GM12878 (cell line): ENCODE results near the gene ASIC4. TPM values are rescaled to one million over a fixed set of nuclear protein-coding genes. Genes with fewer than 3 reads are reported as not detected.

ENCODE experiments used
- ATAC-seq: fragments of 200-7000 bp; cut with Tn5 transposase; 3 replicates; pipeline ENCODE4 v1.9.1; 2020; ENCODE audit warnings: mild to moderate bottlenecking, moderate library complexity
- BruUV-seq: library from RNA; stranded (reverse); fragments of 400-500 nt; replicated peaks from 2 replicates; lab custom pipeline; 2021; lab: Mats Ljungman, UMichigan
- CTCF ChIA-PET: fragments of 300-600 bp; sonication (Branson Sonifier 250); formaldehyde crosslinking; extraction: SDS; loops from one replicate; lab custom pipeline; 2021; ENCODE audit warnings: inconsistent platforms; lab: Yijun Ruan, JAX
- POLR2A ChIA-PET: fragments of 350-600 bp; formaldehyde crosslinking; extraction: SDS; loops from one replicate; lab custom pipeline; 2021; ENCODE audit warnings: inconsistent platforms; lab: Charles Lee
- RAD21 ChIA-PET: fragments of 300-600 bp; sonication (Branson Sonifier 250); formaldehyde crosslinking; loops from one replicate; lab custom pipeline; 2023; ENCODE audit warnings: antibody characterized with exemption; ENCODE audit not compliant: unreplicated experiment; lab: Charles Lee
- SMC1A ChIA-PET: fragments of 300-600 bp; sonication (Branson Sonifier 250); formaldehyde crosslinking; loops from one replicate; lab custom pipeline; 2023; ENCODE audit not compliant: unreplicated experiment, uncharacterized antibody; lab: Charles Lee
- DNase-seq: peaks from one replicate; pipeline ENCODE4 v3.0.0-alpha.2; 2011; ENCODE audit warnings: low read depth, low spot score
- FAIRE-seq: peaks from 3 replicates; lab custom pipeline; 2011; peaks lifted over from hg19 to GRCh38; lab: Jason Lieb, UNC
- H2AFZ ChIP-seq: 2 replicates; pipeline ENCODE4 v1.6.0; 2011; ENCODE audit warnings: low read depth, low read length, control low read depth; ENCODE audit not compliant: control insufficient read depth
- H3K27ac ChIP-seq: 2 replicates; pipeline ENCODE4 v1.5.1; 2011; ENCODE audit warnings: control low read depth; ENCODE audit not compliant: control insufficient read depth, insufficient read depth
- H3K27me3 ChIP-seq, 2 experiments: replicated peaks in 1 of 2; 2 replicates each; pipeline versions ENCODE4 v1.6.0 to v1.6.1; 2011; ENCODE audit warnings: low read length in 1 of 2; ENCODE audit not compliant: control insufficient read depth in 2 of 2, insufficient read depth in 2 of 2
- H3K36me3 ChIP-seq, 2 experiments: 2 replicates each; pipeline ENCODE4 v1.5.1; 2011; ENCODE audit warnings: low read length in 1 of 2; ENCODE audit not compliant: control insufficient read depth in 2 of 2, insufficient read depth in 2 of 2
- H3K4me1 ChIP-seq: 2 replicates; pipeline ENCODE4 v1.6.1; 2011; ENCODE audit warnings: mild to moderate bottlenecking, low read length, moderate library complexity, mixed read lengths; ENCODE audit not compliant: control insufficient read depth, insufficient read depth
- H3K4me2 ChIP-seq: 2 replicates; pipeline ENCODE4 v1.6.0; 2011; ENCODE audit warnings: control low read depth; ENCODE audit not compliant: control insufficient read depth, insufficient read depth
- H3K4me3 ChIP-seq: fragments of 200-600 bp; sonication (generic); 2 replicates; pipeline ENCODE4 v1.5.1; 2016
- H3K79me2 ChIP-seq: 2 replicates; pipeline ENCODE4 v1.6.0; 2011; ENCODE audit warnings: low read length; ENCODE audit not compliant: control insufficient read depth, insufficient read depth
- H3K9ac ChIP-seq: 2 replicates; pipeline ENCODE4 v1.8.0; 2011; ENCODE audit warnings: low read length, control low read depth, mixed read lengths; ENCODE audit not compliant: control insufficient read depth, insufficient read depth
- H3K9me3 ChIP-seq: replicated peaks from 3 replicates; pipeline ENCODE4 v1.5.1; 2011; ENCODE audit warnings: mild to moderate bottlenecking, low read length; ENCODE audit not compliant: control insufficient read depth, insufficient read depth
- H4K20me1 ChIP-seq: 2 replicates; pipeline ENCODE4 v1.6.0; 2011; ENCODE audit not compliant: control insufficient read depth, insufficient read depth
- ATF7 ChIP-seq: fragments of 450-650 bp; IDR thresholded peaks from 2 replicates; pipeline ENCODE4 v1.6.1; 2016; ENCODE audit warnings: low read depth, mild to moderate bottlenecking
- IKZF2 ChIP-seq, 2 experiments: fragments of 450-650 bp; IDR thresholded peaks; 2 replicates each; pipeline ENCODE4 v1.6.1; 2017; ENCODE audit warnings: mild to moderate bottlenecking in 2 of 2, moderate library complexity in 2 of 2
- JUND ChIP-seq: IDR thresholded peaks from 2 replicates; pipeline ENCODE4 v1.6.1; 2012; ENCODE audit warnings: low read depth, mild to moderate bottlenecking, low read length, improper control_type of control experiment, moderate library complexity
- RUNX3 ChIP-seq: IDR thresholded peaks from 2 replicates; pipeline ENCODE4 v1.6.1; 2012; ENCODE audit warnings: low read length, inconsistent platforms
- STAT1 ChIP-seq: fragments of 450-650 bp; conservative IDR thresholded peaks from 2 replicates; pipeline ENCODE4 v1.6.1; 2014; ENCODE audit warnings: antibody characterized with exemption, mild to moderate bottlenecking
- TARDBP ChIP-seq: IDR thresholded peaks from 2 replicates; pipeline ENCODE4 v1.6.1; 2016; ENCODE audit warnings: borderline replicate concordance
- ZSCAN29 ChIP-seq: fragments of 450-650 bp; IDR thresholded peaks from 2 replicates; pipeline ENCODE4 v1.6.1; 2017; ENCODE audit warnings: mild to moderate bottlenecking, moderate library complexity
- WGBS: methylation state at CpG from one replicate; pipeline ENCODE4 v1.1.6; 2016; ENCODE audit warnings: low lambda C conversion rate; ENCODE audit not compliant: insufficient replicate concordance, insufficient coverage; ENCODE audit errors: missing lambda C conversion rate; 5-methylcytosine and 5-hydroxymethylcytosine counted together
- in situ Hi-C: fragments of 300-500 bp; cut with MboI; formaldehyde crosslinking; loops from 9 replicates; pipeline ENCODE4 v1.14.3; 2018; ENCODE audit warnings: mixed read lengths
- intact Hi-C: fragments of 100-400 bp; cut with micrococcal nuclease; formaldehyde crosslinking; loops from one replicate; pipeline ENCODE4 v1.14.2; 2022; ENCODE audit not compliant: unreplicated experiment
- polyA plus RNA-seq, 11 experiments: library from polyadenylated mRNA; depleted of rRNA in 4 of 11; unstranded in 6 of 11; stranded (reverse) in 5 of 11; fragments of >200 nt; fragmentation: Nextera tagmentation in 4 of 11; fragmentation: Illumina TruSeq in 1 of 11; extraction: Ambion mirVana in 4 of 11; extraction: Trizol in 1 of 11; gene quantifications; 1 replicate in 1 of 11; 2 replicates in 10 of 11; pipeline versions ENCODE4 v1.2.1 to v1.2.3, GENCODE V29; 2011 to 2016; ENCODE audit warnings: inconsistent platforms in 2 of 11, missing spikeins in 2 of 11, low read depth in 1 of 11
- total RNA-seq, 4 experiments: library from RNA; depleted of rRNA in 3 of 4; stranded (reverse); fragments of >200 nt in 3 of 4; fragmentation: Illumina TruSeq in 1 of 4; extraction: Trizol in 1 of 4; gene quantifications; 2 replicates each; pipeline versions ENCODE4 v1.2.1 to v1.2.3, GENCODE V29; 2013 to 2021
- TF ChIP-seq, protein P1 (sequence below): IDR thresholded peaks from 2 replicates; pipeline ENCODE4 v1.6.1; 2012; ENCODE audit warnings: mild to moderate bottlenecking, low read depth, low read length
- TF ChIP-seq, protein P2 (sequence below): IDR thresholded peaks from 2 replicates; pipeline ENCODE4 v1.6.1; 2012; ENCODE audit warnings: low read length, inconsistent platforms

Gene ASIC4
- total and polyA plus RNA-seq, 10 of the 15 experiments (the other 5 are each of a cell fraction or from before 2014, with no cell fraction given) = 0.01 TPM; not detected in 9

DNA sequence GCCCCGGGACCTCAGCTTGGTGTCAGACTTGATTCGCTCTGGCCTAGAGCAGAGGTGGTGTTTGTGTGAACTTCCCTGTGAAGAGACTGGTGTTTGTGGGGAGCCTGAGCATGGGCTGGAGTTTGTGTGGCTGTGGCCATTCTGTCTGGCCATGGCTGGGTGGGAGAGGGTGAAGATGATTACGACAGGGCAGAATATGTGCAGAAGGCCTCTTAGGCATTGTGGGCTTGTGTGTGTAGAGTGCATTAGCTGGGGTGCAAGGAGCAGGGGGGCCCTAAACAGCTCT is 46.6 kb downstream of the ASIC4 start:
- Histone ChIP-seq H3K9ac (no peak overlapping the region), H3K4me2 (no peak overlapping the region), H3K4me3 (no peak overlapping the region), H3K4me1 (no peaks in the 10 kb centered on the region), H3K36me3 (no peaks in the 10 kb centered on the region), H4K20me1 (no peaks in the 10 kb centered on the region), H3K79me2 (no peaks in the 10 kb centered on the region), H3K27me3 (no peaks in the 10 kb centered on the region; a peak in 2 of 4 replicates), H3K9me3 (no peaks in the 10 kb centered on the region), H2AFZ (no peak overlapping the region), H3K27ac (no peak overlapping the region)
- CTCF ChIA-PET = interaction anchor here (0.7 to 2.6 kb wide), 12 partner anchors 10 to 1563 kb away, joined by 3 to 22 read pairs (median 4); partner anchors contain the start of genes CHPF and TMEM198
- FAIRE-seq (no peak), DNase-seq (no peak), ATAC-seq (no peak; the same call in 1 of the 3 replicates)
- RAD21 ChIA-PET = interaction anchor here (1.5 kb wide), 1 partner anchor 20 kb away, joined by 3 read pairs; no protein-coding TSS in a partner anchor
- SMC1A ChIA-PET = interaction anchor here (1.3 to 1.5 kb wide), 2 partner anchors 80 to 82 kb away, joined by 4 read pairs; no protein-coding TSS in a partner anchor
- TF ChIP-seq ATF7 = no peak
- TF ChIP-seq ZSCAN29 = no peak
- no peak for TF ChIP-seq JUND
- TF ChIP-seq, protein P1, sequence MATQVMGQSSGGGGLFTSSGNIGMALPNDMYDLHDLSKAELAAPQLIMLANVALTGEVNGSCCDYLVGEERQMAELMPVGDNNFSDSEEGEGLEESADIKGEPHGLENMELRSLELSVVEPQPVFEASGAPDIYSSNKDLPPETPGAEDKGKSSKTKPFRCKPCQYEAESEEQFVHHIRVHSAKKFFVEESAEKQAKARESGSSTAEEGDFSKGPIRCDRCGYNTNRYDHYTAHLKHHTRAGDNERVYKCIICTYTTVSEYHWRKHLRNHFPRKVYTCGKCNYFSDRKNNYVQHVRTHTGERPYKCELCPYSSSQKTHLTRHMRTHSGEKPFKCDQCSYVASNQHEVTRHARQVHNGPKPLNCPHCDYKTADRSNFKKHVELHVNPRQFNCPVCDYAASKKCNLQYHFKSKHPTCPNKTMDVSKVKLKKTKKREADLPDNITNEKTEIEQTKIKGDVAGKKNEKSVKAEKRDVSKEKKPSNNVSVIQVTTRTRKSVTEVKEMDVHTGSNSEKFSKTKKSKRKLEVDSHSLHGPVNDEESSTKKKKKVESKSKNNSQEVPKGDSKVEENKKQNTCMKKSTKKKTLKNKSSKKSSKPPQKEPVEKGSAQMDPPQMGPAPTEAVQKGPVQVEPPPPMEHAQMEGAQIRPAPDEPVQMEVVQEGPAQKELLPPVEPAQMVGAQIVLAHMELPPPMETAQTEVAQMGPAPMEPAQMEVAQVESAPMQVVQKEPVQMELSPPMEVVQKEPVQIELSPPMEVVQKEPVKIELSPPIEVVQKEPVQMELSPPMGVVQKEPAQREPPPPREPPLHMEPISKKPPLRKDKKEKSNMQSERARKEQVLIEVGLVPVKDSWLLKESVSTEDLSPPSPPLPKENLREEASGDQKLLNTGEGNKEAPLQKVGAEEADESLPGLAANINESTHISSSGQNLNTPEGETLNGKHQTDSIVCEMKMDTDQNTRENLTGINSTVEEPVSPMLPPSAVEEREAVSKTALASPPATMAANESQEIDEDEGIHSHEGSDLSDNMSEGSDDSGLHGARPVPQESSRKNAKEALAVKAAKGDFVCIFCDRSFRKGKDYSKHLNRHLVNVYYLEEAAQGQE = no peak
- no peak for TF ChIP-seq TARDBP
- TF ChIP-seq, protein P2, sequence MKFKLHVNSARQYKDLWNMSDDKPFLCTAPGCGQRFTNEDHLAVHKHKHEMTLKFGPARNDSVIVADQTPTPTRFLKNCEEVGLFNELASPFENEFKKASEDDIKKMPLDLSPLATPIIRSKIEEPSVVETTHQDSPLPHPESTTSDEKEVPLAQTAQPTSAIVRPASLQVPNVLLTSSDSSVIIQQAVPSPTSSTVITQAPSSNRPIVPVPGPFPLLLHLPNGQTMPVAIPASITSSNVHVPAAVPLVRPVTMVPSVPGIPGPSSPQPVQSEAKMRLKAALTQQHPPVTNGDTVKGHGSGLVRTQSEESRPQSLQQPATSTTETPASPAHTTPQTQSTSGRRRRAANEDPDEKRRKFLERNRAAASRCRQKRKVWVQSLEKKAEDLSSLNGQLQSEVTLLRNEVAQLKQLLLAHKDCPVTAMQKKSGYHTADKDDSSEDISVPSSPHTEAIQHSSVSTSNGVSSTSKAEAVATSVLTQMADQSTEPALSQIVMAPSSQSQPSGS = no peak
- TF ChIP-seq STAT1 = no peak
- no peak for TF ChIP-seq IKZF2 (IDR thresholded peaks at IDR 0.05)
- no peak for TF ChIP-seq RUNX3
- intact Hi-C loops = no loop called here
- 19% methylated on average over 3 of the region's 3 CpGs for WGBS
- in situ Hi-C loops = no loop called here
- POLR2A ChIA-PET = no interaction called here
- BruUV-seq = no TSS peak
